IPS-18c (cell line): ENCODE data around the gene FBXO38.
"Not testable (repeated sequence)": the region's sequence is repeated elsewhere in the genome, so short reads cannot be mapped to it uniquely, and the experiment has no call there.

Experiments used
- H3K4me3 ChIP-seq: 2 replicates; pipeline ENCODE4 v1.7.0; 2013; ENCODE audit warnings: low read depth, mild to moderate bottlenecking, low read length, moderate library complexity; ENCODE audit not compliant: insufficient read depth
- H3K9me3 ChIP-seq: one replicate; pipeline ENCODE4 v1.6.1; 2013; ENCODE audit warnings: mild to moderate bottlenecking, low read length, moderate library complexity; ENCODE audit not compliant: control insufficient read depth, insufficient read depth

FBXO38 gene

GRCh38 chr5:148452499-148453193 is 68.9 kb downstream of the FBXO38 start:
- no peaks in the 10 kb centered on the region for H3K9me3 ChIP-seq
- H3K4me3 ChIP-seq, result no peak overlapping the region

DNA sequence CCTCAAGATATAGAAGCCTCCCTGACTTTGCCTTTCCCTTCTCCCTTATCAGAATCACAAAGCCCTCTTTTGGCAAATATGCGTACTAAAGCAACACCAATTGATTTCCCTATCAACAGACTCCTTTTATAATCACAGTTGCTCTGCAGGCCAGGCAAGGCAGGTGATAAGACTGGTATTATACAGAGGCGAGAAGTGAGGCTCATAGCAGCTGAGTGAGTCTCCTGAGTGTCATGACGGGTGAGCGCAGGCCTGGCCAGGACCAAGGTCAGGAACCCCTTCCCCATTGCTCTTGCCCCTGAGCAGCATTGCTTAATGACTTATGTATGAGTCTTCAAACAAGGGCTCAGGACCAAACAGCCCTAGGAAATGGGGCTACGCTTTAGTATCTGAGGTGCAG is 70.8 kb downstream of the FBXO38 start:
- Histone ChIP-seq H3K9me3 (no peaks in the 10 kb centered on the region), H3K4me3 (no peak overlapping the region)

- Histone ChIP-seq H3K4me3 (no peak overlapping the region), H3K9me3 (no peaks in the 10 kb centered on the region)
Observed at GRCh38 chr5:148455185-148455584, 71.4 kb downstream of the FBXO38 start.

DNA sequence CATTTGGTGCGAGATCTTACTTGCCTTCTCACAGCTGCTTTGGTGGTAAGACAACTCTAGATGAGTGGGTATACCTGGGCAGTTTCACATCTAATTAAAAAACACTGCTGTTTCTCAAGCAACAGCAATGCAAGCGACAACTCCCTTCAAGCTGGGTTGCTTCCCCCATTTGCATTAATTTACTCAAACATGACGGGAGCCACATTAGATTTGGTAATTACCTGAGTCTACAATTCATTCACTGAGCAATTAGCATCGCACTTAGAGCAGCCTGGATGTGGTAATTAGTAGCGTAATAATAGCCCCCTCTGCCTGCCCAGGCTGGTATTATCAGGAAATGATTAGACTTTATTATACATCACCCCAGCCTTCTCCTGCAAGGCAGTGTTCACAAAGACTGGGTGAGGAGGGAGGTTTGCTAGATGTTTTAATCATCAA is 73.4 kb downstream of the FBXO38 start:
- Histone ChIP-seq H3K9me3 (no peaks in the 10 kb centered on the region), H3K4me3 (no peak overlapping the region)

- no peaks in the 10 kb centered on the region for H3K9me3 ChIP-seq
Observed at GRCh38 chr5:148458036-148458888, 74.5 kb downstream of the FBXO38 start.

GRCh38 chr5:148459669-148460068 is 75.9 kb downstream of the FBXO38 start:
- H3K9me3 ChIP-seq, result no peaks in the 10 kb centered on the region

More at GRCh38 chr5:148458036-148458888, 74.5 kb downstream of the FBXO38 start:
- no peak overlapping the region for H3K4me3 ChIP-seq

GRCh38 chr5:148465381-148466235 is 81.8 kb downstream of the FBXO38 start:
- no peak overlapping the region for H3K4me3 ChIP-seq
- no peaks in the 10 kb centered on the region for H3K9me3 ChIP-seq

More at GRCh38 chr5:148459669-148460068, 75.9 kb downstream of the FBXO38 start:
- H3K4me3 ChIP-seq, result no peak overlapping the region

DNA sequence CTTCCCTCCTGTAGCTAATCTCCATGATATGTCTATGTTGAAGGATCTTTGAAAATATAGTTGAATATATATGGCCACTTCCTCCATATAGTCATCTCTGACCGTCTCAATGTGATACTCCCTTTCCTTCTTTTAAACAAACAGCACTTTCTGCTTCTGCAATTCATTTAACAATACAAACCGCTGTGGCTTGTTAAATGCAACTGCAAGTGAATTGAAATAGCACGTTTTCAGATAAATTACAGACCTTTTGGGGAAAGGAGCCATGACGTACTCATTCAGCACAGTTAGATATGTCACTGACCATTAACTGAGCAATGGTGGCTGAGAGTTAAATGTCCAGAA is 82.5 kb downstream of the FBXO38 start:
- no peaks in the 10 kb centered on the region for H3K9me3 ChIP-seq
- H3K4me3 ChIP-seq, result no peak overlapping the region

DNA sequence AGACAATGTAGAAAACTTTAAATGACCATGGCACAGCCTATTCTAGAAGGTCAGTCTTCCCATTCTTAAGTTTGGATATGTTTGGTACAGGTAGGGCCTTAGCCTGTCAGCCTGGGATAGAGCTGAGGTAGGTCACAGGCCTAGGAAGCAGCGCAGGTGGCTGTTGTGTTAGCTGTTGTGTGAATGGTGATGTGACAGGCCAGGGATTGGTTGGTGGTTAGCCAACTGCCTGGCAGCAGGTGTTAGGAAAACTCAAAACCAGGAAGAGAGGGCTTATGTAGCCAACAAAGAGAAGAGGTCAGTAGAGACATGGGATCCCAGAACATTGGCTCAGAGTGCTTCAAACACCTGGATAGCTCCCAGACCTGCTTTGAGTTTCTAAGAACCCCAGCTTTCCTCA is 84.2 kb downstream of the FBXO38 start:
- Histone ChIP-seq H3K9me3 (no peaks in the 10 kb centered on the region), H3K4me3 (no peak overlapping the region)

GRCh38 chr5:148468746-148469145 is 85.0 kb downstream of the FBXO38 start:
- not testable (repeated sequence) for H3K9me3 ChIP-seq, H3K4me3 ChIP-seq

DNA sequence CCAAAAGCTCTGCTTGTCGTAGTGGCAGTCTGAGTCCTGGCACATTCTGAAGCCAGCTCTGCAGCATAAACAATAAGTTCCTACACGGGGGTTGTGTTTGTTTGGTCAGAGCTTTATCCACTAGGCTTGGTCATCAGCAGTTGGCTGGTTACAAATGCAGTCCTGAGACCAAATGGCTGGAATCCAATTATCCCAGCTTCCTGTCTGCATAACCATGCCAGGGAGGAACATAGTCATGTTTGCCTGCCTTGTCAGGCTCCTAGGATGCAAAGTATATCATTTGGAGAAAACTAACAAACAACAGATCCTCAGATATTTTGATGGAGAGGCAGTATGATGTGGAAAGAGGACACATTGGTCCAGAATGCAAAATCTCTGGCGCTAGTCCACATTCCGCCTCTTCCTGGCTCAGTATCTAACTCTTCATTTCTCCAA is 85.8 kb downstream of the FBXO38 start:
- Histone ChIP-seq H3K9me3 (no peaks in the 10 kb centered on the region), H3K4me3 (no peak overlapping the region)

GRCh38 chr5:148471379-148471778 is 87.6 kb downstream of the FBXO38 start:
- no peaks in the 10 kb centered on the region for H3K9me3 ChIP-seq
- H3K4me3 ChIP-seq, result no peak overlapping the region

DNA sequence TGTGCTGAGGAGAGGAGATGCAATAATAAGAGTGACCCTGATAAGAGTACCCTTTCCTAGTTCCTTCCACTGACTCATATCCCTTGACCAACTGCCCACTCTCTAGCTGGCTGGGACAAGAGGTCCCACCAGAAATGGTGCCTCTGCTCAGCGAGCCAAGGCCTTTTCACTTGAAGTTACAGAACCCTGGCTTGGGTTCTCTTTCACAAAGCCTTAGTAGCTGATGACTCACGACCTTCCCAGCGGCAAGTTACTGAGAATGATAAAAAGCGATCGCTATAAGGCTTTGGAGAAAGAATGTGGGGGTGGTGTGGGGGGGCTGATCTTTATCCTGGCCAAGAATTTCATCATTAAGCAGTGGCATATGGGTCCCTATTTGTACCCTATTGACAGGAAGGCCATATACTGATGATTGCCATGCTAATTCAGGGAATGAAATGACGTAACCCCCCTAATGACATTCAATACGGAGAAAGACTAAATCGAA is 90.3 kb downstream of the FBXO38 start:
- H3K4me3 ChIP-seq, result no peak overlapping the region
- peaks cover 2% of the 10 kb centered on the region for H3K9me3 ChIP-seq

GRCh38 chr5:148476302-148476701 is 92.5 kb downstream of the FBXO38 start:
- peaks cover 2% of the 10 kb centered on the region for H3K9me3 ChIP-seq
- H3K4me3 ChIP-seq, result no peak overlapping the region

DNA sequence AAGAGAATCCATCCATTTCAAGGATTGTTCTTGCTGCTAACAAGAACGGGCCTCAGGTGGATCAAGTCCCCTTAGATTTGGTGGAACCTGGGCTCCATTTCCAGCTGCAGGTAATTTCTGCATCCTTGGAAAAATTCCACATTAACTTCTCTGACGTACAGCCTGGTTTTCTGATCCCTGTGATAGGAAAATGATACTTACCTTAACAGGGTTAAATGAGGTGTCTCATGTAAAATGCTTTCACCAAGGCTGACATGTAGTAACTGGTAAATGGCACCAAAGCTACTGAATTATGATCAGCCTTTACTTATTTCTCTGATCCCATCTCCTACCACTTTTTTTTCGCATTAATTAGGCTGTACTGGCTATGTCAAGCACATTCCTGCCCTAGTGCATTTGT is 93.7 kb downstream of the FBXO38 start:
- Histone ChIP-seq H3K9me3 (peaks cover 2% of the 10 kb centered on the region), H3K4me3 (no peak overlapping the region)

DNA sequence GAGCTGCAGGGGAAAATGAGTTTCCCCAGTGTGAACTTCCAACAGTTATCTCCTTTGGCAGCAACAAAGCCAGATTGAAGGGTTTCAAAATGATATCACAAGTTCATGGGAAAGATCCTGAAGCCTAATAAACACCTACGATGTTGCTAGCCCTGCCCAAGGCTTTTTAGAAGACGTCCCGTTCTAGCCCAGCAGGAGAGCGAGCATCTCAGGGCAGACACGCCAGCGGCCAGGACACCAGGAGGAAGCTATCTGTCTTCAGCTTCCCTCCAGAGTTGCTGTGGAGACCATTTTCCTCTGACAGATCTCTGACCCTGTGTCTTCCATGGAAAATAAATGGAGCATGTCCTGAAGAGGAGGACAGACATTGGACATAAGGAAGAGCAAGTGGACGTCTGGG is 98.4 kb downstream of the FBXO38 start:
- Histone ChIP-seq H3K4me3 (no peak overlapping the region), H3K9me3 (peaks cover 2% of the 10 kb centered on the region)

DNA sequence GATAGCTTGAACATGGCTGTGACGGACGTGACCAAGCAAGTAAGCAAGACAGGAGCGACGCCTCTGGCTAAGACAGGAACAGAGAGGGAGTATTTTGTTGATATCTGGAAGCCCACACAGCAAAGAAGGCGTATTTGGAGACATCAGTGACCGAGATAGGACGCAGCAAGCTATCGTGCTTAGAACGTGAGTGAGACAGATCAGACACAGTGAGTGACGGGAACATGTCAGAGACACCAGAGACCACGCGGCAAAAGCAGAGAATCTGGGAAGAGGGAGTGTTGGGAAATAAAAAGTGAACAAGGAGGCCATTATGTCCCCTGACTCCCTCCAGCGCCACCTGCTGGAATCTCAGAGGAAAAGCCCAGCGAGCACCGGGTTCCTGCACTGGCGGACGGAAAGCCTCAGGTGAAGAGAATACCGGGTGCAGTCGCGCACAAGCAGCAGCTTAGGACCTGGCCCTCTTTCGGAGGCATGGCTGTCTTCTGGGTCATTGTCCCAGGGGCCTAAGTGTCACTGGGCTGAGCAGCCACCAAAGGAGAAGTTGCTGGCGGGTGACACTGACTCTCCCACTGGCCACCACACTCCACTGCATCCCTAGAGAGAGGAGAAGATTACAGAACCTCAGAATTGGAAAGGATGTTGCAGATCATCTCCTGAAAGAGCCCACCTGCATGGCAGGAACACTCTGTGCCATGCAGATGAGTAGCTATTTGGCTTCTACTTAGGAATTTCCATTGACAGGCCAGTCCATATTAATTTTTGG is 99.1 kb downstream of the FBXO38 start:
- no peak overlapping the region for H3K4me3 ChIP-seq
- peaks cover 2% of the 10 kb centered on the region for H3K9me3 ChIP-seq
